ENCODE results near the gene SLTM.
"Not testable (repeated sequence)": the region's sequence is repeated elsewhere in the genome, so short reads cannot be mapped to it uniquely, and the experiment has no call there.

SLTM gene

DNA sequence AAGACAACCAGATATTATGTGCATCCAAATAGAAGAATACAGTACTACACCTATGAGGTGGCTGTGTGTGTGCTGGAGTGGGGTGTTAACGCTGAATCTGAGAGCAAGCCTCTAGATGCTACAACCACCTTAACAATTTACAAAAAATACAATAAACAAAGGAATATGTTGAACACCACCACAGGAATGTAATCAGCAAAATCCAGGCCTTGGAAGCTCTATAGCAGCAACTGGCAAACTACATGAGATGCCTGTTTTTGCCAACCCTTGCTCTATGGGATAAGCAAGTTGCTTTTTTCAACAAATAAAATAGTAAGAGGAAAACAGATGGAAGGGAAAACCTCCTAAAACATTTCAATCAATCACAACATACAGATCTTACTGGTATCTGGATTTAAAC lies 23.9 kb downstream of the SLTM start:
- peaks cover 2 to 16% of the 10 kb centered on the region in 2 donors for H3K36me3 ChIP-seq (ENCODE audit: control insufficient read depth in 2 of 2, insufficient read depth in 2 of 2, low read length in 2 of 2)
- H3K27me3 ChIP-seq (ENCODE audit: control insufficient read depth in 1 of 2, insufficient read depth in 2 of 2, low read length in 2 of 2), result no peaks in the 10 kb centered on the region
- H3K9me3 ChIP-seq (ENCODE audit: control insufficient read depth in 2 of 2, low read length in 2 of 2), result no peaks in the 10 kb centered on the region
- no peak overlapping the region for H3K4me3 ChIP-seq (ENCODE audit: low read length in 2 of 2)
- H3K9ac ChIP-seq (ENCODE audit: low read length in 2 of 2), result no peak overlapping the region
- no peaks in the 10 kb centered on the region for H3K4me1 ChIP-seq (ENCODE audit: control insufficient read depth, insufficient read depth, low read length)
- no peak overlapping the region for H3K27ac ChIP-seq (ENCODE audit: low read length)

DNA sequence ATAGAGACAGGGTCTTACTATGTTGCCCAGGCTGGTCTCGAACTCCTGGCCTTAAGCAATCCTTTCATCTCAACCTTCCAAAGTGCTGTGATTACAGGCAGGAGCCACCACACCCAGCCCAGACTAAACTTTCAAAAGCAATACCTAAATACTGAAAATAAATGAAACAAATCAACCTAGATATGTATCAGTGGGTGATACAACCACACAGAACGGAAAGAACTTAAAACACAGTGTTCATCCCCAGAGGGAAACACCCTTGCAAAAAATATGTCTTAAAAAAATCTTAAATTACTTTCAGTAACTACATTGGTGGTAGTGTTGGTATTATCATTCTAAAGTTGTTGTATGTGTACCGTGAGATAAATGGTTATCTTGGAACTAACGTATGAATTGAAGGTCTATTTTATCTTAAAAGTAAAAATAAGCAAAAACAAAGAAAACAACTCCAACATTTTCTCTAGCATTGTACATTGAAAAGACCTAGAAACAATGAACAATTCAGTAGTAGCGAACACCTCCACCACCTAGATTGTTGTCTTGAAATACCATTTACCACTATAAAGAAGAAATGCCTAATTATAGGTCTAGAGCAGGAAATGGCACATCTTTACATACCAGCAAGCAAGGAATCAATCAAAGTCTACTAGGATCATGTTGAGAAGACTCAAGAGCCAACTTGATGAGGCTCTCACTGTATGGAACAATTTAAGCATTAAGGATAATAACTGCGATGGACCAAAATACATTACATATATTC lies 24.7 kb downstream of the SLTM start:
- H3K9me3 ChIP-seq (ENCODE audit: control insufficient read depth in 2 of 2, low read length in 2 of 2), result no peaks in the 10 kb centered on the region
- H3K36me3 ChIP-seq (ENCODE audit: control insufficient read depth in 2 of 2, insufficient read depth in 2 of 2, low read length in 2 of 2), result peaks cover 2 to 10% of the 10 kb centered on the region in 2 donors
- H3K4me3 ChIP-seq (ENCODE audit: low read length in 2 of 2), result no peak overlapping the region
- no peak overlapping the region for H3K27ac ChIP-seq (ENCODE audit: low read length)
- H3K27me3 ChIP-seq (ENCODE audit: control insufficient read depth in 1 of 2, insufficient read depth in 2 of 2, low read length in 2 of 2), result no peaks in the 10 kb centered on the region
- no peak overlapping the region for H3K9ac ChIP-seq (ENCODE audit: low read length in 2 of 2)
- H3K4me1 ChIP-seq (ENCODE audit: control insufficient read depth, insufficient read depth, low read length), result no peaks in the 10 kb centered on the region

DNA sequence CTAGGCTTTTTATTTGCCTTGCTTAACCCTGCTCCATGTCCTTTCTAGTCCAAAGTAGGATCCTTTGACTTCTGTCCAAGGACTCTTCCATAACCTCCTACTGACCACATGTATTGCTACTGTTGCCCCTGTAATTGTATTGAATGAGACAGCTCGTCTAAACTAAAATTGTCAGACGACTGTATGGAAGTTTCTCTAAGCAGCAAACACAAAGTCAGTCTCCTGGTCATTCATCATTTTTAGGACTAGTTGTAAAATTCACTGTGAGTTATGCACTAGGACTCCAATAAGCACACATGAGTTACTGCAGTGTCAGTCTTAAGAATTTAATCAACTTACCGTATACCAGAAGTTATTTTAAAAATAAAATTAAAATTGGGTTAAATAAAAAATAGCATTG lies 32.8 kb downstream of the SLTM start:
- no peaks in the 10 kb centered on the region for H3K27me3 ChIP-seq (ENCODE audit: control insufficient read depth in 1 of 2, insufficient read depth in 2 of 2, low read length in 2 of 2)
- H3K27ac ChIP-seq (ENCODE audit: low read length), result no peak overlapping the region
- no peak overlapping the region for H3K9ac ChIP-seq (ENCODE audit: low read length in 2 of 2)
- no peaks in the 10 kb centered on the region for H3K4me1 ChIP-seq (ENCODE audit: control insufficient read depth, insufficient read depth, low read length)
- H3K9me3 ChIP-seq (ENCODE audit: control insufficient read depth in 2 of 2, low read length in 2 of 2), result no peaks in the 10 kb centered on the region
- H3K36me3 ChIP-seq (ENCODE audit: control insufficient read depth in 2 of 2, insufficient read depth in 2 of 2, low read length in 2 of 2), result peaks cover 17 to 33% of the 10 kb centered on the region in 2 donors
- H3K4me3 ChIP-seq (ENCODE audit: low read length in 2 of 2), result no peak overlapping the region

DNA sequence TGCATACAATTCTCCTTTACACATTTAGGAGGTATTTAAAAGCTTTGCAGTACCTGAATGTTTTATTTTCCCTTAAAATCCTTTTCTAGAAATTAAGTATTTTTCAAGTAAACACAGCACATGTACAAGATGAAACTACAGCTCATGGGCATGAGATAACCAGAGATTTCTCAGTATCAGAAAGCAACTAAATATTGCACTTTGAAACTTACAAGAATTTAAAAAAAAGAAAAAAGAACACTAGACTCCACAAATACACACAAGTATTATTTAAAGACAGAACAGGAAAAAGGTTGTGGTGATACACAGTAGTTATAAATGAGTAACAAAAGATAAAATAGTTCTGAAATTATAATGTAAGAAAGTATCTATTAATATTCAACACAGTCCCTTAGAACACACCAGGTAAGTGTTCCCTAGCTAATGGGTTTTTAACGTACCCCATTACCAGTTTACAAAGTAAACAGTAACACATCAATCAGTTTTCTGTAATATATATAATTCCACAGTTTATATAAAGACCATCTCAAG lies 35.3 kb downstream of the SLTM start:
- Histone ChIP-seq H3K27me3 (ENCODE audit: control insufficient read depth in 1 of 2, insufficient read depth in 2 of 2, low read length in 2 of 2) (no peaks in the 10 kb centered on the region), H3K9me3 (ENCODE audit: control insufficient read depth in 2 of 2, low read length in 2 of 2) (no peaks in the 10 kb centered on the region), H3K4me3 (ENCODE audit: low read length in 2 of 2) (no peak overlapping the region), H3K9ac (ENCODE audit: low read length in 2 of 2) (no peak overlapping the region), H3K4me1 (ENCODE audit: control insufficient read depth, insufficient read depth, low read length) (no peaks in the 10 kb centered on the region), H3K36me3 (ENCODE audit: control insufficient read depth in 2 of 2, insufficient read depth in 2 of 2, low read length in 2 of 2) (peaks cover 17 to 44% of the 10 kb centered on the region in 2 donors), H3K27ac (ENCODE audit: low read length) (no peak overlapping the region)

DNA sequence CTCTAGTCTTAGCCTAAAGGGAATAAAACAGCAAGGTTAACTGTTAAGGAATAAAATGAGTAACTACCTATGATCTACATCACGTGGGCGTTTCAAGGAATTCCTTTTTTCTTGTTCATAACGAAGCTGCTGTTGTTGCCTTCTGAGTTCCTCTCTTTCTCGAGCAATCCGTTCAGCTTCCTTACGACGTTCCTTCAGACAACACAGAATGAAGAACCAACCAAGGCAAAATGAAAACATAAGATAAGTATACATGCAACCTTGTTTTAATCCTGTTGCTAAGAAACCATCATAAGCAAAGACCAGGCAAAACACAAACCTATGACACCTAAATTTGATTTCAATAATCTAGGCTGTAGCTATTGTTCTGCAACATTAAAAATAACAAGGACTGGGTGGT lies 44.1 kb downstream of the SLTM start:
- peaks cover 32 to 79% of the 10 kb centered on the region in 2 donors for H3K36me3 ChIP-seq (ENCODE audit: control insufficient read depth in 2 of 2, insufficient read depth in 2 of 2, low read length in 2 of 2)

DNA sequence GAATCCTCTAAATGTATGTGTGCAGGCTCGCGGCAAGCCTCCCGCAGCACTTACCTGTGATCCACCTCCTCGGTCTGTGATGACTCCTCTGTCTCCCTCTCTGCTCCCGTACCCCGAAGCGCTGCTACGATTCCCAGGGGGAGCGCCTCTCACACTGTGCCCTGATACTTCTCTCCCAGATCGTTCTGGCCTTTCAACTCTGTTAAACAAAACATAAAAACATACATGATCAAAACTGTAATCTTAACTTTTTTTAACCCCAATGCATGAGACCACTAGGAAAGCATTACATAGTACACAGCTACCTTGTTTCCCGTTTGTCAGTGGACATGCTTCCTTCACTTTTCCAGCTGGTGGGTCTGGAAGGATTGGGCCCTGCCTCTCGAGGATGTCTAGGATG lies 46.6 kb downstream of the SLTM start:
- H3K9ac ChIP-seq (ENCODE audit: low read length in 2 of 2), result no peak overlapping the region
- no peaks in the 10 kb centered on the region for H3K4me1 ChIP-seq (ENCODE audit: control insufficient read depth, insufficient read depth, low read length)
- no peaks in the 10 kb centered on the region for H3K27me3 ChIP-seq (ENCODE audit: control insufficient read depth in 1 of 2, insufficient read depth in 2 of 2, low read length in 2 of 2)
- H3K36me3 ChIP-seq (ENCODE audit: control insufficient read depth in 2 of 2, insufficient read depth in 2 of 2, low read length in 2 of 2), result peaks cover 47 to 73% of the 10 kb centered on the region in 2 donors
- no peak overlapping the region for H3K4me3 ChIP-seq (ENCODE audit: low read length in 2 of 2)
- H3K9me3 ChIP-seq (ENCODE audit: control insufficient read depth in 2 of 2, low read length in 2 of 2), result no peaks in the 10 kb centered on the region
- H3K27ac ChIP-seq (ENCODE audit: low read length), result no peak overlapping the region

More for the DNA sequence above, 44.1 kb downstream of the SLTM start:
- H3K4me1 ChIP-seq (ENCODE audit: control insufficient read depth, insufficient read depth, low read length), result no peaks in the 10 kb centered on the region
- H3K27me3 ChIP-seq (ENCODE audit: control insufficient read depth in 1 of 2, insufficient read depth in 2 of 2, low read length in 2 of 2), result no peaks in the 10 kb centered on the region
- H3K4me3 ChIP-seq (ENCODE audit: low read length in 2 of 2), result no peak overlapping the region
- H3K9ac ChIP-seq (ENCODE audit: low read length in 2 of 2), result no peak overlapping the region
- H3K27ac ChIP-seq (ENCODE audit: low read length), result no peak overlapping the region
- no peaks in the 10 kb centered on the region for H3K9me3 ChIP-seq (ENCODE audit: control insufficient read depth in 2 of 2, low read length in 2 of 2)

DNA sequence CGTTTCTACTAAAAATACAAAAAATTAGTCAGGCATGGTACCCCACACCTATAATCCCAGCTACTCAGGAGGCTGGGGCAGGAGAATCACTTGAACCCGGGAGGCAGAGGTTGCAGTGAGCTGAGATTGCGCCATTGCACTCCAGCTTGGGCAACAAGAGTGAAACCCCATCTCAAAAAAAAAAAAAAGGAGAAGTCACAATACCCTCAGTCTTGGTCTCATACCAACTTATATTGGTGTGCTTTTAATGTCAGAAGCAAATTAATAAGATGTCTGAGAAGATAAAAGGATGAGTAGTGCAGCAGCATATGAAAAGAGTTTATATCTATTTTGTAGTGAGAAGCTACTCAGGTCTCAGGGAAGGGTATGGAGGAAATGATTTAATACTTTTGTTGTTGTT lies 49.6 kb downstream of the SLTM start:
- not testable (repeated sequence) for H3K27ac ChIP-seq (ENCODE audit: low read length); H3K4me1 ChIP-seq (ENCODE audit: control insufficient read depth, insufficient read depth, low read length); H3K9ac ChIP-seq (ENCODE audit: low read length in 2 of 2); H3K27me3 ChIP-seq (ENCODE audit: control insufficient read depth in 1 of 2, insufficient read depth in 2 of 2, low read length in 2 of 2); H3K9me3 ChIP-seq (ENCODE audit: control insufficient read depth in 2 of 2, low read length in 2 of 2); H3K4me3 ChIP-seq (ENCODE audit: low read length in 2 of 2)
- H3K36me3 ChIP-seq (ENCODE audit: control insufficient read depth in 2 of 2, insufficient read depth in 2 of 2, low read length in 2 of 2), result peaks cover 49 to 68% of the 10 kb centered on the region in 2 donors

DNA sequence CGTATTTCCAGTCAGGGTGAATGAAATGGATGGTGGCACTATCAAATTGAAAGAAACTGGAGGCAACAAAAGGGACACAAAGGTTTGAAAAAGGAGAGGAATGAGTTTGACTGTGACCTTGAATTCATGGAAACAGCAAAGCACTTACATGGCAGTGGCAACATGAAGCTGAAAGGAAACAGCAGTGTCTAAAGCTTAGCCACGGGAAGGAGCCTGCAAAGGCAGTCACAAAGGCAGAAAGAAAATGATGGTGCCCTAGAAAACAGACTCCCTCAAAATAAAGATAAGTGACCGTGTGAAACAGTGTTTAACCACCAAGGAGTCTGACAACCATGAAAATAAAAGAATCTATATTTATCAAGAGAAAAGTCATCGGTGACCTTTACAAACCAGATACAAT lies 51.2 kb downstream of the SLTM start:
- H3K9me3 ChIP-seq (ENCODE audit: control insufficient read depth in 2 of 2, low read length in 2 of 2), result no peaks in the 10 kb centered on the region
- H3K9ac ChIP-seq (ENCODE audit: low read length in 2 of 2), result no peak overlapping the region
- no peak overlapping the region for H3K4me3 ChIP-seq (ENCODE audit: low read length in 2 of 2)
- no peak overlapping the region for H3K27ac ChIP-seq (ENCODE audit: low read length)
- no peaks in the 10 kb centered on the region for H3K4me1 ChIP-seq (ENCODE audit: control insufficient read depth, insufficient read depth, low read length)
- no peaks in the 10 kb centered on the region for H3K27me3 ChIP-seq (ENCODE audit: control insufficient read depth in 1 of 2, insufficient read depth in 2 of 2, low read length in 2 of 2)
- H3K36me3 ChIP-seq (ENCODE audit: control insufficient read depth in 2 of 2, insufficient read depth in 2 of 2, low read length in 2 of 2), result peaks cover 48 to 63% of the 10 kb centered on the region in 2 donors

DNA sequence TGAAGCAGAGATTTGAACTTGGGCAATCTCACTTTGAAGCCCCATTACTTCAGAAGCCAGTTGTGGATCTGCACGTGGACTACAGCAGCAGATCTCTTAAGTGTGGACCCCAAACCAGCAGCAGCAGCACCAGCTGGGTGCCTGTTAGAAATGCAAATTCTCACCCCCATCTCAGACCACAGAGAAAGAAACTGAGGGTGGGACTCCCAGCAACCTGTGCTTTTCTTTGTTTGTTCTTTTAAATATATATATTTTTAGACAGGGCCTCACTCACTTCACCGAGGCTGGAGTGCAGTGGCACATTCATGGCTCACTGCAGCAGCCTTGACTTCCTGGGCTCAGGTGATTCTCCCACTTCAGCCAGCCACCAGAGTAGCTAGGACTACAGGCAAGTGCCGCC lies 53.2 kb downstream of the SLTM start:
- H3K27me3 ChIP-seq (ENCODE audit: control insufficient read depth in 1 of 2, insufficient read depth in 2 of 2, low read length in 2 of 2), result no peaks in the 10 kb centered on the region
- H3K9me3 ChIP-seq (ENCODE audit: control insufficient read depth in 2 of 2, low read length in 2 of 2), result no peaks in the 10 kb centered on the region
- peaks cover 47 to 48% of the 10 kb centered on the region in 2 donors for H3K36me3 ChIP-seq (ENCODE audit: control insufficient read depth in 2 of 2, insufficient read depth in 2 of 2, low read length in 2 of 2)
- H3K4me3 ChIP-seq (ENCODE audit: low read length in 2 of 2), result no peak overlapping the region
- H3K4me1 ChIP-seq (ENCODE audit: control insufficient read depth, insufficient read depth, low read length), result no peaks in the 10 kb centered on the region
- no peak overlapping the region for H3K27ac ChIP-seq (ENCODE audit: low read length)
- H3K9ac ChIP-seq (ENCODE audit: low read length in 2 of 2), result no peak overlapping the region

DNA sequence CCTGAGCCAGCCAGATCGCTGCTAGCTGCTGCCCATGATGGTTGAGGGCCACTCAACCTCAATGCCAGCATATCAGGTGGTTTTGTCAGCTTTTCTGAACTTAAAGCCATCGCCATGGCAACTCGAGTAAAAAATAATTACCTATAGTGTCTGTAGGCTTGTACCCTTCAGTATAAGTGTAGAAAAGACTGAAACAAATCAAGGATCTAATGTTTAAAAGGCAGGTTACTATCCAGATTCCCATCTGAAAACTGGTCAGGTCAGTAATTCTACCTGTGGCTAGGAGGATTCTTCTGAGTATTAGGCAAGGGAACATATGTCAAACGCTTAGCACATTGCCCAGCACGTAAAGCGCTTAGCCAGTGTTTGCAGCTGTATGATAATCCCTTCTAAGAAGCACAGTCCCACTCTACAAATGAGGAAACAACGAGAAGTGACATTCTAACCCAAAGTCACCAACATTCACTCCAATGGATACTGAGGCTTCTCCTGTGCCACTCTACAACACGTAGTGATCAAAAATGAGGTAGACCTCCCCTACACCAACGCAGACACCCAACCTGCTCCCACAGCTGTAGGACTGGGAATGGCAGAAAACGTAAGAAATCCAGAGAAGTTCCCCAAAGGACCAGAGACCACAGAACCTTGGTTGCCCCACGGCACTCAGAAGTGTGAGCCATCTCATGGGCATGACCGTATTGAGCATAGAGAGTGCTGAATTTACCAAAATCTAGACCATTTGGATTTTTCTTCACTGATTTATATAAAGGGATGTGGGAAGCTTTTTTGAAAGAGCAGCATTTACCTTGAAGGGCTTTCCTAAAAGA lies 55.3 kb downstream of the SLTM start:
- Histone ChIP-seq H3K27me3 (ENCODE audit: control insufficient read depth in 1 of 2, insufficient read depth in 2 of 2, low read length in 2 of 2) (no peaks in the 10 kb centered on the region), H3K9ac (ENCODE audit: low read length in 2 of 2) (no peak overlapping the region), H3K4me1 (ENCODE audit: control insufficient read depth, insufficient read depth, low read length) (no peaks in the 10 kb centered on the region), H3K27ac (ENCODE audit: low read length) (no peak overlapping the region), H3K4me3 (ENCODE audit: low read length in 2 of 2) (no peak overlapping the region), H3K9me3 (ENCODE audit: control insufficient read depth in 2 of 2, low read length in 2 of 2) (no peaks in the 10 kb centered on the region), H3K36me3 (ENCODE audit: control insufficient read depth in 2 of 2, insufficient read depth in 2 of 2, low read length in 2 of 2) (peaks cover 34 to 37% of the 10 kb centered on the region in 2 donors)

All from stomach smooth muscle (tissue), 2 donors.